RWPE1 (cell line): ENCODE measurements around the gene KTN1.

Experiments
- CTCF ChIA-PET: fragments of 350-600 bp; sonication (Branson Sonifier 250); formaldehyde crosslinking; extraction: SDS; loops from one replicate; lab custom pipeline; 2021; lab: Yijun Ruan, JAX
- POLR2A ChIA-PET: fragments of 400-600 bp; formaldehyde crosslinking; extraction: SDS; loops from one replicate; lab custom pipeline; 2020; ENCODE audit warnings: antibody characterized with exemption; ENCODE audit not compliant: low non-redundant PET; lab: Yijun Ruan, JAX
- DNase-seq: peaks from one replicate; pipeline ENCODE4 v3.0.0; 2012; ENCODE audit warnings: low spot score
- H3K27ac ChIP-seq: fragments of 450-650 bp; 2 replicates; pipeline ENCODE4 v1.5.1; 2017
- CTCF ChIP-seq: fragments of 450-650 bp; conservative IDR thresholded peaks from 2 replicates; pipeline ENCODE4 v1.5.1; 2017; ENCODE audit warnings: low read depth, mild to moderate bottlenecking

KTN1 gene

GRCh38 chr14:55667801-55668200 is 87.8 kb downstream of the KTN1 start:
- DNase-seq = no peak
- ChIA-PET POLR2A (no interaction called here), CTCF (interaction anchor here (0.6 to 0.7 kb wide), 2 partner anchors 331 to 527 kb away, joined by 3 read pairs; no protein-coding TSS in a partner anchor)
- no peak overlapping the region for H3K27ac ChIP-seq
- TF ChIP-seq CTCF = no peak

GRCh38 chr14:55671641-55672040 is 91.6 kb downstream of the KTN1 start:
- no peak for TF ChIP-seq CTCF
- ChIA-PET CTCF (no interaction called here), POLR2A (no interaction called here)
- no peak overlapping the region for H3K27ac ChIP-seq
- no peak for DNase-seq

- DNase-seq = no peak
- TF ChIP-seq CTCF = no peak
- no peak overlapping the region for H3K27ac ChIP-seq
- CTCF ChIA-PET = interaction anchor here (0.5 to 1.6 kb wide), 2 partner anchors 8 to 235 kb away, joined by 3 to 11 read pairs; no protein-coding TSS in a partner anchor
- POLR2A ChIA-PET = no interaction called here
Observed at GRCh38 chr14:55673048-55673447, 93.0 kb downstream of the KTN1 start.

- ChIA-PET CTCF (no interaction called here), POLR2A (no interaction called here)
- no peak for DNase-seq
- H3K27ac ChIP-seq = no peak overlapping the region
- no peak for TF ChIP-seq CTCF
Observed at GRCh38 chr14:55681096-55681495, 101.1 kb downstream of the KTN1 start.

- ChIA-PET POLR2A (no interaction called here), CTCF (no interaction called here)
- no peak for TF ChIP-seq CTCF
- H3K27ac ChIP-seq = no peak overlapping the region
- no peak for DNase-seq
Observed at GRCh38 chr14:55684956-55685584, 105.1 kb downstream of the KTN1 start.

- CTCF ChIA-PET = no interaction called here
- no peak overlapping the region for H3K27ac ChIP-seq
- POLR2A ChIA-PET = no interaction called here
- no peak for DNase-seq
- no peak for TF ChIP-seq CTCF
Observed at GRCh38 chr14:55686713-55687112, 106.7 kb downstream of the KTN1 start.
